Astrocyte of the cerebellum (primary cell): ENCODE measurements around the gene ANKRD60.

ENCODE experiments used
- DNase-seq: peaks from one replicate; pipeline ENCODE4 v3.0.0-alpha.2; 2011; ENCODE audit warnings: low read depth
- H3K4me3 ChIP-seq: 2 replicates; pipeline ENCODE4 v1.5.1; 2011; ENCODE audit warnings: mild to moderate bottlenecking, low read depth, low read length, moderate library complexity
- CTCF ChIP-seq: IDR thresholded peaks from 2 replicates; pipeline ENCODE4 v1.5.1; 2012; ENCODE audit warnings: low read length, low read depth, moderate library complexity, mild to moderate bottlenecking; ENCODE audit errors: missing control alignments
- in situ Hi-C: cut with HindIII; loops from 2 replicates; pipeline ENCODE4 v1.10.0; 2017; ENCODE audit warnings: low sequenced_read_pairs

ANKRD60 gene

GRCh38 chr20:58245931-58246330, 17.5 kb upstream of the ANKRD60 start:
- no peak for TF ChIP-seq CTCF
- in situ Hi-C loops: loop anchor here (10.0 kb wide), 1 partner anchor 599 kb away; no protein-coding TSS in a partner anchor
- DNase-seq: no peak
- no peak overlapping the region for H3K4me3 ChIP-seq

GRCh38 chr20:58245181-58245891, 16.9 kb upstream of the ANKRD60 start:
- no peak for TF ChIP-seq CTCF
- no peak for DNase-seq
- no peak overlapping the region for H3K4me3 ChIP-seq
- in situ Hi-C loops: loop anchor here (10.0 kb wide), 1 partner anchor 599 kb away; no protein-coding TSS in a partner anchor

GRCh38 chr20:58244517-58245030, 16.1 kb upstream of the ANKRD60 start:
- no peak for DNase-seq
- in situ Hi-C loops: loop anchor here (10.0 kb wide), 1 partner anchor 600 kb away; no protein-coding TSS in a partner anchor
- H3K4me3 ChIP-seq: no peak overlapping the region
- TF ChIP-seq CTCF: no peak

GRCh38 chr20:58243653-58244410, 15.4 kb upstream of the ANKRD60 start:
- in situ Hi-C loops: loop anchor here (10.0 kb wide), 1 partner anchor 601 kb away; no protein-coding TSS in a partner anchor
- DNase-seq: no peak
- no peak for TF ChIP-seq CTCF
- H3K4me3 ChIP-seq: no peak overlapping the region

GRCh38 chr20:58242824-58243223, 14.4 kb upstream of the ANKRD60 start:
- DNase-seq: no peak
- in situ Hi-C loops: loop anchor here (10.0 kb wide), 1 partner anchor 602 kb away; no protein-coding TSS in a partner anchor
- H3K4me3 ChIP-seq: no peak overlapping the region
- TF ChIP-seq CTCF: no peak

GRCh38 chr20:58241766-58242465, 13.5 kb upstream of the ANKRD60 start:
- no peak overlapping the region for H3K4me3 ChIP-seq
- in situ Hi-C loops: loop anchor here (10.0 kb wide), 1 partner anchor 603 kb away; no protein-coding TSS in a partner anchor
- no peak for TF ChIP-seq CTCF
- no peak for DNase-seq
